Glomerular visceral epithelial cell (primary cell): ENCODE results near the gene RTEL1.

ENCODE experiments used
- DNase-seq: peaks from one replicate; pipeline ENCODE4 v3.0.0-alpha.2; 2016; ENCODE audit errors: extremely low spot score

RTEL1 gene

GRCh38 chr20:63697868-63698545 lies 39.9 kb downstream of the RTEL1 start:
- DNase-seq, result peak; percentile 55

- DNase-seq, result peak; percentile 97
Measured at GRCh38 chr20:63698739-63699465, 40.8 kb downstream of the RTEL1 start.

GRCh38 chr20:63699466-63700198 lies 41.5 kb downstream of the RTEL1 start:
- DNase-seq, result no peak

DNA sequence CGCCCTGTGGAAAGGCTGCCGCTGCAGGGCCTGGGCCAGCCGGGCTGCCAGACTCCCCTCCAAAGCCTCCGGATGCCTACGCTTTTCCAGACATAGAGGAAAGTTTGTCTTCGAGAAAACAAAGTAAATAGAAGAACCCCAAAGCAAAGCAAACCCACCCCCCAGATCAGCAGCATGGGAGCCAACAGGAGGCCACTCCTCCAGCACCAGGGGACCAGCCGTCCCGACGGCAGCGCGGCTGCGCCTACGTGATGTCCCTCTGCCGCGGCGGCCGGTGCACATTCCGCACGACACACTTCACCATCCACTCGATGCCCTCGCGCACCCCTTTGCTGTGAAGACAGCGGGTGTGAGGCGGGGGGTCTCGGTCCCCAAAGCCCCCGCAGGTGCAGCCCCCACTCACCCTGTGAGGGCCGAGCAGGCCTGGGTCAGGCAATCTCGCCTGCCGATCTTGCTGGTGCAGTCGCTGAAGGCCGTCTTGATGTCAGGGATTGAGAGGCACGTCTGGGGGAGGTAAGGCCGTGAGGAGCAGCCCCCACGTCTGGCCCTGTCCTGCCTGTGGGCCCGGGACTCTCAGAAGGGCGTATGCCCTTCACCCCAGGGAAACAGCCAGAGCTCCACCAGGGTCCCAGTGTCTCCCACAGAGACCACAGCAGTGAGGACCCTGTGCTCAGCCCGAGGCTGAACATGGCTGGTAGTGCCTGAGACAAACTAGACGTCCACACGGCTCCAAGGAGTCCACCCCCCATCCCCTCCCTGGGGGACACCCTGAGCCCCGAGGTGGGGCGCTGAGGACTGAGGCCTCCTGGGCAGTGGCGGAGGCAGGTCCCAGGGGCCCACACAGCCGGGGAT lies 42.3 kb downstream of the RTEL1 start:
- no peak for DNase-seq

DNA sequence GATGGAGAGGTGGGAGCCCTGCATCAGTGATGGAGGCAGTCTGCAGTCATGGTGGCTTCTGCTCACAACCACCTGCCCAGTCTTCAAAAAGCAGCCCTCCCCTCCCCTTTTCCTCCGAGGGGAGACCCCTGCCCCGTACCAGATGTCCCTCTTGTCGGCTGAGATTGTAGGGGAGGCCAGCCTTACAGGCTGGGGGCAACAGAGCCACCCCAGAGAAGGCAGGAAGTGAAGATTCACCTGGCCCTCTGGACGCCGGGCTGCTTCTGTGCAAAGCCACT lies 42.9 kb downstream of the RTEL1 start:
- DNase-seq, result no peak

DNA sequence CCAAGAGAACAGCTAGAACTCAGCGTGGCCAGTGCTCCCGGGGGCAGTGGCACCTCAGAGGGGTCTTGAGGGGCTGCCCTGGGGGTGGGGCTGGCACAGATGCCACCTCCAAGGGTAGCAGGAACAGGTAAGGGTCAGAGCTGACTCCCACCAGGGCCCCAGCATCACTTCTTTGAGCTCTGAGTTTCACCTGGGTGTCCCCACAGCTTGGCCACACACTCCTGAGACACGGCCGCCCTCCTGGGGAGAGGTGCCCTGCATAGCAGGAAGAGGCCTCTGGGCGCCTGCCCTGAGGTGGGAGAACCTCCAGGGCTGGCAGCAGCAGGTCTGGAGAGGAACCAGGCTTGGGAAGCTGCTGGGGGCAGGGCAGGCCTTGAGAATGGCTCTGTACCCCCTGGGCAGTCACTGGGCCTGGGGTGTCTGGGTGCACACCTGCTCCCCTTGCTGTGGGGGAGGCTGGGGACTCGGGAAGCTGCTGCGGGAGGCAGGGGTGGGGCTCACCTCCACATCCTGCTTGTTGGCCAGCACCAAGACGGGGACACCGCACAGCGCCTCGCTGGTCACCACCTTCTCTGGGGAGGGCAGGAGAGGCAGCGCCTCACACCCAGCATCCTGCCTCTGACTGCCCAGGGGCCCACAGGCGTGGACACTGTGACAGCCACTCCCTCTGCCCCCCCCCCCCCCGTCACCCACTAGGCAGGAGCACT lies 43.4 kb downstream of the RTEL1 start:
- peak; percentile 18 for DNase-seq

DNA sequence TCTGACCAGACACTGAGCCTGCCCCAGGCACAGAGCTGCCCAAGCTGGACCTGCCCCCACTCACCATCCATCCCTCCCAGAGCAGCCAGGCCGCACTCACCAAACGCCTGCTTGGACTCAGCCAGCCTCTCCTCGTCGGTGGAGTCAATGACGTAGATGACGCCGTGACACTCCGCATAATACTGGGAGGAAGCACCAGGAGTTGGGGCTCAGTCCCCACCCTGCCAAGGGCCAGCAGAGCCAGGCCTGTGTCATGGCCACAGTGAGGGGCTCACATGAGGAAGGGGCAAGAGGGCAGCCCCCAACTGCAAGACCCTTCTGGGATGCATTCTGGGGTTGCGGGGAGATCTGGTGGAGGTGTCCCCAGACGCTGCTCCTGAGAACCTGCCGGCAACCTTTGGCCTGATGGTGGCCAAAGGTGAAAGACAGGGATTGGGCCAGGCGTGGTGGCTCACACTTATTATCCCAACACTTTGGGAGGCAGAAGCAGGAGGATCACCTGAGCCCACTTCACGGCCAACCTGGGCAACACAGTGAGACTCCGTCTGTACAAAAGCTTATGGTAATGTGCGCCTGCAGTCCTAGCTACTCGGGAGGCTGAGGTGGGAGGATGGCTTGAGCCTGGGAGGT lies 44.0 kb downstream of the RTEL1 start:
- peak; percentile 1 for DNase-seq

DNA sequence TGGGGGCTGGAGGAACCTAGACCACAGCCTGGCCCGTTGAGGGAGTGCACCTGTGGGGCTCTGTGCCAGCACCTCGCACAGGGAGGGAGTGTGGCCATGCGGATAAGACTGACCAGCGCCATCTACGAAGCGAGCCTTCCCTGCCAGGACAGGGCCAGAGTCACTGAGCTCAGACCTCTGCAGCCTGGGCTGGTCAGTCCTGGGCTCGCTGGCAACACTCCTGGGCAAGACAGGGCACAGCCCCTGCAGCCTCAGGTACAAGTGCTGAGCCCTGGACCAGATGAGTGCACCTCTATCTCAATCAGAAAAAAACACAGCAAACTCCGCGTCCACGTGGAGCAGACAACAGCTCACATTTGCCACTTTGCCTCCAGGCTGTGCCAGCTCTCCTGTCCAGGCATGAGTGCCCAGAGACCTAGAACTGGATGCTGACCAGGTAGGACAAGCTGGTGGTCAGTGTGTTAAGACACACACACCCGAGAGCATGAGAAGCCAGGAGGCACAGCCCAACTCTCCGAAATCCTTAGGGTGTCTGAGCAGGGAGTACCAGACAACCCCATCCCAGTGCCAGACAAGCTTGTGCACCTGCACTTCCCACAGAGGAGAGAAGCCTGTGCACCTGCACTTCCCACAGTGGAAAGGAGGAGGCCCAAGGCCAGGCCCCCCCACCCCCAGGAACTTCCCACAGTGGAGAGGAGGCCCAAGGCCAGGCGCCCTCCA lies 44.8 kb downstream of the RTEL1 start:
- DNase-seq, result peak; percentile 5

GRCh38 chr20:63703471-63703975 lies 45.4 kb downstream of the RTEL1 start:
- no peak for DNase-seq

DNA sequence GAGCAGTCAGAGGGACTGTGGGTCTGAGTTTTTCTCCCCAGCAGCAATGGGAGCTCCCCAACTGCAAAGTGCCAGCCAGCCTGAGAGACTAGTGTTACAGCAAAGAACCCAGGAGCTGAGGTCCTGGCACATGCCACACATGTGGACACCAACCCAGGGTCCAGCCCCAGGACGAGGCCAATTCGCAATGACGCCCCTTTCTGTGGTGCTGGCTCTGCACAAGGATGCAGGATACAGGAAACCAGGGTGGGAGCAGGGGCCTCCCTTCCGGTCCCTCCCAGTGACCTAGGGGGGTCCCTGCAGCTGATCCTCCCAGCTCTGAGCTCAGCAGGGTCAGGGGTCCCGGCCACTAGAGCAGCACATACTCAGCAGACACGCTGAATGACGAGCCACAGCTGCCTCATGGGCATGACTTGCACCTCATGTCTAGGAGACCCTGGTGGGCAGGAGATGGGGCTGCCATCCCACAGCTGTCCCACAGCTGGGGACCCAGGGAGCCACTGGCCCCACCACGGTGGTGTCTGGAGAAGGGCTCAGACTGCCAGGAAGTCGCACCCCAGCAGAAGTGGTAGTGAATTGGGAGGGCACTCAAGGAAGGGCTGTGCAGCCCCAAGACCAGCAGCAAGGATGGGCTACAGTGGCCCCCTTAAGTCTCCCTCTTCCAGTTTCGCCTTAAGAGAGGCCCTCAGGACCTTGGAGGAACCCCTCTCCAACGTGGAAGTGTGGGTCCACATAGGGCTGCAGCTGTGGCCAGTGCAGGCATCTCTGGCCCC lies 46.0 kb downstream of the RTEL1 start:
- peak; percentile 0 for DNase-seq

- no peak for DNase-seq
Measured at GRCh38 chr20:63704749-63705117, 46.6 kb downstream of the RTEL1 start.

DNA sequence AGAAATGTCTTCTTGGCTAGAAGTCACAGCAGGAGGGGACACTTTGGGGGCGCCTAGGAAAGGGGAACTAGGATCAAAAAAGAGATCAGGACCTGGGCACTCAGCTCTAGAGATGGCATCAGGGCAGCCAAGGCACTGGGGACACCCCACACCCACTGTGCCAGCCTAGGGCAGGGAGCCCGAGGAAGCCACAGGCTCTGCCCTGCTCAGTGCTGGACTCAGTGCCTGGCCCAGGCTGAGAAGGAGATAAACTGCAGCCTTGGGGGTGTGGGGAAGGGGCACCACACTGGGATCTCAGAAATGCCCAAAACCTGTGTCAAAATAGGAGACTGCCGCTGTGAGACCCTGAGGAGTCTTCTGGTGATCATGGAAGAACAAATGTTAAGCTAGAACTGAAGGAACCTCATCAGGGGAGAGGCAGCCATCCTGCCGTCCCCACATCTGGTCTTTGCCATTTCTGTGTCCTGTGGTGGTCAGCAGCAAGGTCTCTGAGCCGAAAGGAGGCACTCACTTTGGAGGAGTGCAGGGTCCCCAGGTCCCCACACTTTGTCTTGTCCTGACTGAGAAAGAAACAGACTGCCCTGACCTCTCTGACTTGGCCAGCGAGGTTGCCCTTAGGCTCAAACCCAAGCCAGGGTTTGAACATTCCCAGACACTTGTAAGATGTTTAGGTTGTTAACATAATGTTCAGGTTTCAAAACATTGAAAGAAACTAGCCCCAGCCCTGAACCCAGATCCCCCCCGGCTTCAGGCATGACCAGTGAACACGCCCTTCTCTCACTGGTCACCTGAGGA lies 47.3 kb downstream of the RTEL1 start:
- DNase-seq, result no peak

- DNase-seq, result no peak
Measured at GRCh38 chr20:63706027-63706695, 48.0 kb downstream of the RTEL1 start.

DNA sequence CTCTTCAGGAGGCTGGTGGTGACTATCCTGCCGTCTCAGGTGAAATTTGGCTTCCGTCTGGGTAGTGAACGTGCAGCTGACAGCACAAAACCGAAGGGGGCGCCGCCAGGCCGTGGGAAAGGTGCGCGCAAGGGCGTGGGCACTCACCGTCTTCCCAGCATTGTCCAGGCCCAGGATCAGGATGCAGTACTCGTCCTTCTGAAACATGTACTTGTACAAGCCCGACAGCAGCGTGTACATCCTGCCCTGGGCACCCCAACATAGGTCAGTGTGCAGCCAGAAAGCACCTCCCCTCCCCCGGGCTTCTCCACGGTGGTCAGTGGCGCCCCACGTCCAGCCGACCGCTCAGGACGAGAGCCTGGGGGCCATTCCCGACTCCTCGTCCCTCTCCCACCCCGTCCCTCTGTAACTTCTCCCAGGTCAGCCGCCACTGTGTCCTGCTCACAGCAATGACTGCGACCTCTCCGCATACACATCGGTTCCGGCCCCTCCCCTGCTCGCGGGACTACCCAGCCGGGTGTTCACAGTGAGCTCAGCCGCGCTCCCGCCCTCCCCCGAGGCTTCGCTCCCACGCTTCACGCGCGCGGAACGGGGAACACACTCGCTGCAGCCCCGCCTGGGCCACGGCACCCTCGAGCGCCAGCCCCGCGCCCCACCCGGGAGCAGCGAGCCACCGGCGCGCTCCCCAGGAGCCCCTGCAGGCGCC lies 48.9 kb downstream of the RTEL1 start:
- DNase-seq, result peak; percentile 59

- peak; percentile 83 for DNase-seq
Measured at GRCh38 chr20:63707558-63708300, 49.6 kb downstream of the RTEL1 start, which contains the start of the genes ARFRP1 and ZGPAT. ARFRP1 (minus strand) TSS chr20:63707976; CDS start chr20:63707091, 885 bp downstream. ZGPAT (plus strand) TSS chr20:63708039; CDS start chr20:63708581, 542 bp downstream.
